ENCODE measurements around the gene PRSS33.

Gene PRSS33

GRCh38 chr16:2777231-2777902 lies 10.0 kb downstream of the PRSS33 start, which contains the start of gene ELOB:
ELOB (minus strand) TSS chr16:2777280; CDS start chr16:2777239, 41 bp downstream.
- DNase-seq (ENCODE audit: low read depth in 2 of 2), result peak; percentile 81 to 83

GRCh38 chr16:2776500-2777139 lies 10.7 kb downstream of the PRSS33 start:
- DNase-seq (ENCODE audit: low read depth in 2 of 2), result peak in 1 of 2 experiments; percentile 24

- DNase-seq (ENCODE audit: low read depth in 2 of 2), result no peak
These were observed 11.4 kb downstream of the PRSS33 start for GRCh38 chr16:2775765-2776499.

GRCh38 chr16:2775131-2775716 lies 12.1 kb downstream of the PRSS33 start:
- DNase-seq (ENCODE audit: low read depth in 2 of 2), result no peak

- DNase-seq (ENCODE audit: low read depth in 2 of 2), result no peak
These were observed 13.0 kb downstream of the PRSS33 start for GRCh38 chr16:2774161-2774891.

- DNase-seq (ENCODE audit: low read depth in 2 of 2), result no peak
These were observed 14.0 kb downstream of the PRSS33 start for GRCh38 chr16:2773188-2773968.

- DNase-seq (ENCODE audit: low read depth in 2 of 2), result no peak
These were observed 15.6 kb downstream of the PRSS33 start for GRCh38 chr16:2771496-2772402.

- no peak for DNase-seq (ENCODE audit: low read depth in 2 of 2)
These were observed 17.1 kb downstream of the PRSS33 start for GRCh38 chr16:2770057-2770951.

- no peak for DNase-seq (ENCODE audit: low read depth in 2 of 2)
These were observed 17.7 kb downstream of the PRSS33 start for GRCh38 chr16:2769675-2770056.

GRCh38 chr16:2769100-2769529 lies 18.2 kb downstream of the PRSS33 start:
- DNase-seq (ENCODE audit: low read depth in 2 of 2), result no peak

GRCh38 chr16:2768403-2769089 lies 18.8 kb downstream of the PRSS33 start:
- no peak for DNase-seq (ENCODE audit: low read depth in 2 of 2)

GRCh38 chr16:2767891-2768290 lies 19.5 kb downstream of the PRSS33 start:
- no peak for DNase-seq (ENCODE audit: low read depth in 2 of 2)

- no peak for DNase-seq (ENCODE audit: low read depth in 2 of 2)
These were observed 20.1 kb downstream of the PRSS33 start for GRCh38 chr16:2767140-2767731.

- no peak for DNase-seq (ENCODE audit: low read depth in 2 of 2)
These were observed 20.8 kb downstream of the PRSS33 start for GRCh38 chr16:2766430-2767139.

- DNase-seq (ENCODE audit: low read depth in 2 of 2), result no peak
These were observed 21.6 kb downstream of the PRSS33 start for GRCh38 chr16:2765462-2766404.

GRCh38 chr16:2764718-2765117 lies 22.6 kb downstream of the PRSS33 start:
- DNase-seq (ENCODE audit: low read depth in 2 of 2), result no peak
